Spleen (tissue), 7 donors: ENCODE measurements around the gene ATP23.

Experiments used
- CTCF ChIP-seq, 11 experiments: fragments of 200-600 bp in 7 of 11; fragments of 450-650 bp in 4 of 11; sonication (generic) in 4 of 11; IDR thresholded peaks in 8 of 11; conservative IDR thresholded peaks in 3 of 11; 1 replicate in 7 of 11; 2 replicates in 4 of 11; pipeline versions ENCODE4 v1.4.0 to v1.8.0; 2016 to 2021; ENCODE audit warnings: antibody characterized with exemption in 11 of 11, inconsistent platforms in 4 of 11, mild to moderate bottlenecking in 1 of 11
- POLR2A ChIP-seq, 3 donors: fragments of 450-650 bp; IDR thresholded peaks; one replicate each; pipeline ENCODE4 v1.5.1; 2017; ENCODE audit warnings: antibody characterized with exemption in 3 of 3, mild to moderate bottlenecking in 1 of 3
- POLR2AphosphoS5 ChIP-seq, 3 donors: sonication (generic); formaldehyde crosslinking; IDR thresholded peaks; one replicate each; pipeline ENCODE4 v1.5.1; 2017; ENCODE audit warnings: antibody characterized with exemption in 3 of 3
- donor health status: DM: no; HTN: no; CAD: no; lungs with moderate emphysema.
- donor health status: DM: no; HTN: no; CAD: no.
- donor health status: DM: no; HTN: no; CAD: no.

- no peak for TF ChIP-seq CTCF (IDR thresholded peaks at IDR 0.05 in 8 of 11, conservative IDR thresholded peaks at IDR 0.05 in 3 of 11)
- TF ChIP-seq POLR2A (IDR thresholded peaks at IDR 0.05): no peak
- TF ChIP-seq POLR2AphosphoS5 (IDR thresholded peaks at IDR 0.05): no peak
Observed at GRCh38 chr12:57929092-57929830, 12.1 kb upstream of the ATP23 start.
